ENCODE measurements around the gene DACH2.

Gene DACH2

GRCh38 chrX:86194758-86195157 is 46.5 kb downstream of the DACH2 start:
- H3K27me3 Mint-ChIP-seq (ENCODE audit: low read depth), result no peaks in the 10 kb centered on the region
- H3K4me1 Mint-ChIP-seq (ENCODE audit: low read depth), result no peaks in the 10 kb centered on the region
- peaks cover 15% of the 10 kb centered on the region for H3K9me3 Mint-ChIP-seq
- H3K27ac Mint-ChIP-seq, result no peak overlapping the region
- no peaks in the 10 kb centered on the region for H3K36me3 Mint-ChIP-seq (ENCODE audit: low read depth)
- no peak overlapping the region for H3K4me3 Mint-ChIP-seq

GRCh38 chrX:86195343-86195742 is 47.1 kb downstream of the DACH2 start:
- H3K27ac Mint-ChIP-seq, result no peak overlapping the region
- no peaks in the 10 kb centered on the region for H3K36me3 Mint-ChIP-seq (ENCODE audit: low read depth)
- peaks cover 15% of the 10 kb centered on the region for H3K9me3 Mint-ChIP-seq
- no peak overlapping the region for H3K4me3 Mint-ChIP-seq
- H3K4me1 Mint-ChIP-seq (ENCODE audit: low read depth), result no peaks in the 10 kb centered on the region
- no peaks in the 10 kb centered on the region for H3K27me3 Mint-ChIP-seq (ENCODE audit: low read depth)

- Mint-ChIP-seq H3K27me3 (ENCODE audit: low read depth) (no peaks in the 10 kb centered on the region), H3K4me1 (ENCODE audit: low read depth) (no peaks in the 10 kb centered on the region), H3K9me3 (peaks cover 15% of the 10 kb centered on the region), H3K36me3 (ENCODE audit: low read depth) (no peaks in the 10 kb centered on the region), H3K4me3 (no peak overlapping the region), H3K27ac (no peak overlapping the region)
Observed at GRCh38 chrX:86197815-86198214, 49.6 kb downstream of the DACH2 start.

- H3K36me3 Mint-ChIP-seq (ENCODE audit: low read depth), result no peaks in the 10 kb centered on the region
- no peak overlapping the region for H3K27ac Mint-ChIP-seq
- H3K27me3 Mint-ChIP-seq (ENCODE audit: low read depth), result no peaks in the 10 kb centered on the region
- no peak overlapping the region for H3K4me3 Mint-ChIP-seq
- no peaks in the 10 kb centered on the region for H3K9me3 Mint-ChIP-seq
- no peaks in the 10 kb centered on the region for H3K4me1 Mint-ChIP-seq (ENCODE audit: low read depth)
Observed at GRCh38 chrX:86210772-86211171, 62.5 kb downstream of the DACH2 start.

- no peak overlapping the region for H3K27ac Mint-ChIP-seq
Observed at GRCh38 chrX:86215260-86215659, 67.0 kb downstream of the DACH2 start.

GRCh38 chrX:86237482-86237881 is 89.2 kb downstream of the DACH2 start:
- H3K27me3 Mint-ChIP-seq (ENCODE audit: low read depth), result no peaks in the 10 kb centered on the region
- H3K36me3 Mint-ChIP-seq (ENCODE audit: low read depth), result no peaks in the 10 kb centered on the region
- H3K27ac Mint-ChIP-seq, result no peak overlapping the region
- H3K4me3 Mint-ChIP-seq, result no peak overlapping the region
- peaks cover 14% of the 10 kb centered on the region for H3K9me3 Mint-ChIP-seq
- H3K4me1 Mint-ChIP-seq (ENCODE audit: low read depth), result no peaks in the 10 kb centered on the region

More at GRCh38 chrX:86215260-86215659, 67.0 kb downstream of the DACH2 start:
- H3K9me3 Mint-ChIP-seq, result no peaks in the 10 kb centered on the region
- no peak overlapping the region for H3K4me3 Mint-ChIP-seq
- H3K4me1 Mint-ChIP-seq (ENCODE audit: low read depth), result no peaks in the 10 kb centered on the region
- H3K36me3 Mint-ChIP-seq (ENCODE audit: low read depth), result no peaks in the 10 kb centered on the region
- H3K27me3 Mint-ChIP-seq (ENCODE audit: low read depth), result no peaks in the 10 kb centered on the region

- no peak overlapping the region for H3K27ac Mint-ChIP-seq
- no peaks in the 10 kb centered on the region for H3K36me3 Mint-ChIP-seq (ENCODE audit: low read depth)
- H3K4me1 Mint-ChIP-seq (ENCODE audit: low read depth), result no peaks in the 10 kb centered on the region
- no peaks in the 10 kb centered on the region for H3K27me3 Mint-ChIP-seq (ENCODE audit: low read depth)
- H3K4me3 Mint-ChIP-seq, result no peak overlapping the region
- H3K9me3 Mint-ChIP-seq, result peaks cover 16% of the 10 kb centered on the region
Observed at GRCh38 chrX:86241547-86241946, 93.3 kb downstream of the DACH2 start.

- Mint-ChIP-seq H3K27ac (no peak overlapping the region), H3K36me3 (ENCODE audit: low read depth) (no peaks in the 10 kb centered on the region), H3K9me3 (no peaks in the 10 kb centered on the region), H3K4me3 (no peak overlapping the region), H3K27me3 (ENCODE audit: low read depth) (no peaks in the 10 kb centered on the region), H3K4me1 (ENCODE audit: low read depth) (no peaks in the 10 kb centered on the region)
Observed at GRCh38 chrX:86263526-86263925, 115.3 kb downstream of the DACH2 start.

- no peaks in the 10 kb centered on the region for H3K4me1 Mint-ChIP-seq (ENCODE audit: low read depth)
- no peaks in the 10 kb centered on the region for H3K9me3 Mint-ChIP-seq
- H3K27me3 Mint-ChIP-seq (ENCODE audit: low read depth), result no peaks in the 10 kb centered on the region
- no peaks in the 10 kb centered on the region for H3K36me3 Mint-ChIP-seq (ENCODE audit: low read depth)
- H3K27ac Mint-ChIP-seq, result no peak overlapping the region
- no peak overlapping the region for H3K4me3 Mint-ChIP-seq
Observed at GRCh38 chrX:86295293-86295692, 147.0 kb downstream of the DACH2 start.

GRCh38 chrX:86322913-86323312 is 174.7 kb downstream of the DACH2 start:
- H3K27me3 Mint-ChIP-seq (ENCODE audit: low read depth), result no peaks in the 10 kb centered on the region
- no peak overlapping the region for H3K27ac Mint-ChIP-seq
- no peaks in the 10 kb centered on the region for H3K4me1 Mint-ChIP-seq (ENCODE audit: low read depth)
- no peak overlapping the region for H3K4me3 Mint-ChIP-seq
- H3K9me3 Mint-ChIP-seq, result peaks cover 17% of the 10 kb centered on the region
- H3K36me3 Mint-ChIP-seq (ENCODE audit: low read depth), result no peaks in the 10 kb centered on the region

- Mint-ChIP-seq H3K4me1 (ENCODE audit: low read depth) (no peaks in the 10 kb centered on the region), H3K4me3 (no peak overlapping the region), H3K27ac (no peak overlapping the region), H3K36me3 (ENCODE audit: low read depth) (no peaks in the 10 kb centered on the region), H3K9me3 (no peaks in the 10 kb centered on the region), H3K27me3 (ENCODE audit: low read depth) (no peaks in the 10 kb centered on the region)
Observed at GRCh38 chrX:86329174-86329573, 180.9 kb downstream of the DACH2 start.

GRCh38 chrX:86348669-86349068 is 200.4 kb downstream of the DACH2 start:
- Mint-ChIP-seq H3K4me3 (no peak overlapping the region), H3K27ac (no peak overlapping the region), H3K4me1 (ENCODE audit: low read depth) (no peaks in the 10 kb centered on the region), H3K36me3 (ENCODE audit: low read depth) (no peaks in the 10 kb centered on the region), H3K27me3 (ENCODE audit: low read depth) (no peaks in the 10 kb centered on the region), H3K9me3 (no peaks in the 10 kb centered on the region)

GRCh38 chrX:86349115-86349514 is 200.9 kb downstream of the DACH2 start:
- H3K4me3 Mint-ChIP-seq, result no peak overlapping the region
- H3K27me3 Mint-ChIP-seq (ENCODE audit: low read depth), result no peaks in the 10 kb centered on the region
- no peak overlapping the region for H3K27ac Mint-ChIP-seq
- no peaks in the 10 kb centered on the region for H3K36me3 Mint-ChIP-seq (ENCODE audit: low read depth)
- H3K4me1 Mint-ChIP-seq (ENCODE audit: low read depth), result no peaks in the 10 kb centered on the region
- H3K9me3 Mint-ChIP-seq, result no peaks in the 10 kb centered on the region

- Mint-ChIP-seq H3K9me3 (no peaks in the 10 kb centered on the region), H3K4me3 (no peak overlapping the region), H3K4me1 (ENCODE audit: low read depth) (no peaks in the 10 kb centered on the region), H3K36me3 (ENCODE audit: low read depth) (no peaks in the 10 kb centered on the region), H3K27me3 (ENCODE audit: low read depth) (no peaks in the 10 kb centered on the region), H3K27ac (no peak overlapping the region)
Observed at GRCh38 chrX:86369847-86370630, 221.8 kb downstream of the DACH2 start.

GRCh38 chrX:86370927-86371326 is 222.7 kb downstream of the DACH2 start:
- Mint-ChIP-seq H3K9me3 (no peaks in the 10 kb centered on the region), H3K27ac (no peak overlapping the region), H3K36me3 (ENCODE audit: low read depth) (no peaks in the 10 kb centered on the region), H3K4me3 (no peak overlapping the region), H3K4me1 (ENCODE audit: low read depth) (no peaks in the 10 kb centered on the region), H3K27me3 (ENCODE audit: low read depth) (no peaks in the 10 kb centered on the region)

GRCh38 chrX:86379209-86379608 is 231.0 kb downstream of the DACH2 start:
- no peak overlapping the region for H3K27ac Mint-ChIP-seq
- H3K36me3 Mint-ChIP-seq (ENCODE audit: low read depth), result no peaks in the 10 kb centered on the region
- H3K9me3 Mint-ChIP-seq, result no peaks in the 10 kb centered on the region
- H3K27me3 Mint-ChIP-seq (ENCODE audit: low read depth), result no peaks in the 10 kb centered on the region
- H3K4me1 Mint-ChIP-seq (ENCODE audit: low read depth), result no peaks in the 10 kb centered on the region
- no peak overlapping the region for H3K4me3 Mint-ChIP-seq
